Measurements from ENCODE around the gene PTTG1. TPM values are rescaled to one million over a fixed set of nuclear protein-coding genes. Genes with fewer than 3 reads are reported as not detected.

Gene PTTG1
- total and polyA plus RNA-seq, 4 donors: 0.75 to 84.0 (median 5.6) TPM

DNA sequence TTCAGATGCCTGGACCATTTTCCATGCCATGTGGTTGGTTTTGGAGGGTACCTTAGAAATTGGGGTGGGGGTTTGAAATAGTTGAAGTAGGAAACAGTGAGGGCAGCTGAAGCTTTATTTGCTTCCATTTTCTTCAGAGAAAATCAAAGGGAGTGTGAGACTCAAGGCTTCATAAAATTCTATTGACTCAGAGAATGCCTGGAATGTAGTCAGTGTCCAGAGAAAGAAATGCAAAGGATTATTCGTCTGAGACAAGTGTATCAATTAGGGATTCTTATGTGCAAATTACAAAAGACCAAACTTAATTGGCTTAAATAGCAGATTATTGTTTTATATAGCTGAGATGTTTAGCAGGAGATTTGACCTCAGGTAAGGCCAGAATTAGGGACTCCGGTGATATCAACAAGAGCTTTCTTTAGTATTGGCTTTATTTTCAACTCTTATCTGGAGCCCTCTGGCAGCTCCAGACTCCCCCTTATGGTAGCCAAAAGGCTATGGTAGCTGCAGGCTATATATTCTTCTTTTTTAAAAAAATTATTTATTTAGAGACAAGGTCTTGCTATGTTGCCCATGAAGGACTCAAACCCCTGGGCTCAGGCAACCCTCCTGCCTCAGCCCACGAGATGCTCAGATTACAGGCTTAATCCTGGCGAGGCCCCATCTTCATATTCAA is 38.9 kb downstream of the PTTG1 start:
- 91% methylated on average over 4 of the region's 4 CpGs for WGBS
- no peaks in the 10 kb centered on the region for H3K4me1 ChIP-seq (ENCODE audit: control insufficient read depth in 4 of 4, insufficient read depth in 4 of 4, low read length in 3 of 4)
- no peaks in the 10 kb centered on the region for H3K36me3 ChIP-seq (ENCODE audit: control insufficient read depth in 4 of 4, insufficient read depth in 3 of 4, low read depth in 1 of 4, low read length in 3 of 4)
- no peak for TF ChIP-seq TAF1 (conservative IDR thresholded peaks at IDR 0.05)
- no peak for TF ChIP-seq FOXA1 (IDR thresholded peaks at IDR 0.05)
- no peak for TF ChIP-seq JUND (IDR thresholded peaks at IDR 0.05)
- TF ChIP-seq HNF4A (conservative IDR thresholded peaks at IDR 0.05): no peak
- TF ChIP-seq ATF3 (IDR thresholded peaks at IDR 0.05): no peak
- no peak for TF ChIP-seq RXRA (IDR thresholded peaks at IDR 0.05)
- no peak for TF ChIP-seq HNF4G (IDR thresholded peaks at IDR 0.05)
- TF ChIP-seq SP1 (IDR thresholded peaks at IDR 0.05): no peak
- no peak for TF ChIP-seq YY1 (IDR thresholded peaks at IDR 0.05)
- TF ChIP-seq FOXA2 (IDR thresholded peaks at IDR 0.05): no peak
- TF ChIP-seq, protein P1, sequence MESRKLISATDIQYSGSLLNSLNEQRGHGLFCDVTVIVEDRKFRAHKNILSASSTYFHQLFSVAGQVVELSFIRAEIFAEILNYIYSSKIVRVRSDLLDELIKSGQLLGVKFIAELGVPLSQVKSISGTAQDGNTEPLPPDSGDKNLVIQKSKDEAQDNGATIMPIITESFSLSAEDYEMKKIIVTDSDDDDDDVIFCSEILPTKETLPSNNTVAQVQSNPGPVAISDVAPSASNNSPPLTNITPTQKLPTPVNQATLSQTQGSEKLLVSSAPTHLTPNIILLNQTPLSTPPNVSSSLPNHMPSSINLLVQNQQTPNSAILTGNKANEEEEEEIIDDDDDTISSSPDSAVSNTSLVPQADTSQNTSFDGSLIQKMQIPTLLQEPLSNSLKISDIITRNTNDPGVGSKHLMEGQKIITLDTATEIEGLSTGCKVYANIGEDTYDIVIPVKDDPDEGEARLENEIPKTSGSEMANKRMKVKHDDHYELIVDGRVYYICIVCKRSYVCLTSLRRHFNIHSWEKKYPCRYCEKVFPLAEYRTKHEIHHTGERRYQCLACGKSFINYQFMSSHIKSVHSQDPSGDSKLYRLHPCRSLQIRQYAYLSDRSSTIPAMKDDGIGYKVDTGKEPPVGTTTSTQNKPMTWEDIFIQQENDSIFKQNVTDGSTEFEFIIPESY (IDR thresholded peaks at IDR 0.05): no peak
- no peak for TF ChIP-seq RAD21 (IDR thresholded peaks at IDR 0.05)
- TF ChIP-seq, protein P2, sequence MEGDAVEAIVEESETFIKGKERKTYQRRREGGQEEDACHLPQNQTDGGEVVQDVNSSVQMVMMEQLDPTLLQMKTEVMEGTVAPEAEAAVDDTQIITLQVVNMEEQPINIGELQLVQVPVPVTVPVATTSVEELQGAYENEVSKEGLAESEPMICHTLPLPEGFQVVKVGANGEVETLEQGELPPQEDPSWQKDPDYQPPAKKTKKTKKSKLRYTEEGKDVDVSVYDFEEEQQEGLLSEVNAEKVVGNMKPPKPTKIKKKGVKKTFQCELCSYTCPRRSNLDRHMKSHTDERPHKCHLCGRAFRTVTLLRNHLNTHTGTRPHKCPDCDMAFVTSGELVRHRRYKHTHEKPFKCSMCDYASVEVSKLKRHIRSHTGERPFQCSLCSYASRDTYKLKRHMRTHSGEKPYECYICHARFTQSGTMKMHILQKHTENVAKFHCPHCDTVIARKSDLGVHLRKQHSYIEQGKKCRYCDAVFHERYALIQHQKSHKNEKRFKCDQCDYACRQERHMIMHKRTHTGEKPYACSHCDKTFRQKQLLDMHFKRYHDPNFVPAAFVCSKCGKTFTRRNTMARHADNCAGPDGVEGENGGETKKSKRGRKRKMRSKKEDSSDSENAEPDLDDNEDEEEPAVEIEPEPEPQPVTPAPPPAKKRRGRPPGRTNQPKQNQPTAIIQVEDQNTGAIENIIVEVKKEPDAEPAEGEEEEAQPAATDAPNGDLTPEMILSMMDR (IDR thresholded peaks at IDR 0.05; ENCODE audit: low read depth, low read length, missing input control): no peak
- no peak for TF ChIP-seq MAX (IDR thresholded peaks at IDR 0.05)
- H3K27me3 ChIP-seq (ENCODE audit: control insufficient read depth in 4 of 4, insufficient read depth in 4 of 4, low read length in 3 of 4): peaks cover 0 to 3% (median under 1%) of the 10 kb centered on the region in 4 donors
- DNase-seq (ENCODE audit: low spot score): no peak
- H3K4me3 ChIP-seq (ENCODE audit: low read depth in 1 of 3, low read length in 3 of 3): no peak overlapping the region
- H3K9ac ChIP-seq (ENCODE audit: low read depth in 1 of 2, low read length in 2 of 2): no peak overlapping the region
- no peak overlapping the region for H3K27ac ChIP-seq (ENCODE audit: low read depth in 1 of 2, low read length in 2 of 2)
- no peaks in the 10 kb centered on the region for H3K9me3 ChIP-seq (ENCODE audit: control insufficient read depth in 4 of 4, low read length in 3 of 4)

- Histone ChIP-seq H3K4me1 (ENCODE audit: control insufficient read depth in 4 of 4, insufficient read depth in 4 of 4, low read length in 3 of 4) (no peaks in the 10 kb centered on the region), H3K9ac (ENCODE audit: low read depth in 1 of 2, low read length in 2 of 2) (no peak overlapping the region), H3K27me3 (ENCODE audit: control insufficient read depth in 4 of 4, insufficient read depth in 4 of 4, low read length in 3 of 4) (peaks cover 0 to 3% (median under 1%) of the 10 kb centered on the region in 4 donors), H3K36me3 (ENCODE audit: control insufficient read depth in 4 of 4, insufficient read depth in 3 of 4, low read depth in 1 of 4, low read length in 3 of 4) (no peaks in the 10 kb centered on the region), H3K4me3 (ENCODE audit: low read depth in 1 of 3, low read length in 3 of 3) (no peak overlapping the region), H3K9me3 (ENCODE audit: control insufficient read depth in 4 of 4, low read length in 3 of 4) (no peaks in the 10 kb centered on the region), H3K27ac (ENCODE audit: low read depth in 1 of 2, low read length in 2 of 2) (no peak overlapping the region)
- WGBS: 87% methylated on average over 6 of the region's 6 CpGs
- DNase-seq (ENCODE audit: low spot score): no peak
- no peak for TF ChIP-seq RAD21 (IDR thresholded peaks at IDR 0.05)
- no peak for TF ChIP-seq FOXA2 (IDR thresholded peaks at IDR 0.05)
- TF ChIP-seq FOXA1 (IDR thresholded peaks at IDR 0.05): no peak
- TF ChIP-seq HNF4A (conservative IDR thresholded peaks at IDR 0.05): no peak
- no peak for TF ChIP-seq YY1 (IDR thresholded peaks at IDR 0.05)
- no peak for TF ChIP-seq SP1 (IDR thresholded peaks at IDR 0.05)
- TF ChIP-seq RXRA (IDR thresholded peaks at IDR 0.05): no peak
- no peak for TF ChIP-seq TAF1 (conservative IDR thresholded peaks at IDR 0.05)
- TF ChIP-seq ATF3 (IDR thresholded peaks at IDR 0.05): no peak
- no peak for TF ChIP-seq HNF4G (IDR thresholded peaks at IDR 0.05)
- no peak for TF ChIP-seq EGR1 (IDR thresholded peaks at IDR 0.05; ENCODE audit: low read depth in 2 of 2)
- no peak for TF ChIP-seq NR2F2 (IDR thresholded peaks at IDR 0.05)
- no peak for TF ChIP-seq MAX (IDR thresholded peaks at IDR 0.05)
- TF ChIP-seq REST (IDR thresholded peaks at IDR 0.05): no peak
- TF ChIP-seq, protein P1 (IDR thresholded peaks at IDR 0.05): no peak
- TF ChIP-seq, protein P2 (IDR thresholded peaks at IDR 0.05; ENCODE audit: low read depth, low read length, missing input control): no peak
- no peak for TF ChIP-seq JUND (IDR thresholded peaks at IDR 0.05)
Measured at GRCh38 chr5:160461378-160461777, 39.7 kb downstream of the PTTG1 start.

All from liver (tissue), 9 donors.